Measurements from ENCODE around the gene CCDC78.

Gene CCDC78

DNA sequence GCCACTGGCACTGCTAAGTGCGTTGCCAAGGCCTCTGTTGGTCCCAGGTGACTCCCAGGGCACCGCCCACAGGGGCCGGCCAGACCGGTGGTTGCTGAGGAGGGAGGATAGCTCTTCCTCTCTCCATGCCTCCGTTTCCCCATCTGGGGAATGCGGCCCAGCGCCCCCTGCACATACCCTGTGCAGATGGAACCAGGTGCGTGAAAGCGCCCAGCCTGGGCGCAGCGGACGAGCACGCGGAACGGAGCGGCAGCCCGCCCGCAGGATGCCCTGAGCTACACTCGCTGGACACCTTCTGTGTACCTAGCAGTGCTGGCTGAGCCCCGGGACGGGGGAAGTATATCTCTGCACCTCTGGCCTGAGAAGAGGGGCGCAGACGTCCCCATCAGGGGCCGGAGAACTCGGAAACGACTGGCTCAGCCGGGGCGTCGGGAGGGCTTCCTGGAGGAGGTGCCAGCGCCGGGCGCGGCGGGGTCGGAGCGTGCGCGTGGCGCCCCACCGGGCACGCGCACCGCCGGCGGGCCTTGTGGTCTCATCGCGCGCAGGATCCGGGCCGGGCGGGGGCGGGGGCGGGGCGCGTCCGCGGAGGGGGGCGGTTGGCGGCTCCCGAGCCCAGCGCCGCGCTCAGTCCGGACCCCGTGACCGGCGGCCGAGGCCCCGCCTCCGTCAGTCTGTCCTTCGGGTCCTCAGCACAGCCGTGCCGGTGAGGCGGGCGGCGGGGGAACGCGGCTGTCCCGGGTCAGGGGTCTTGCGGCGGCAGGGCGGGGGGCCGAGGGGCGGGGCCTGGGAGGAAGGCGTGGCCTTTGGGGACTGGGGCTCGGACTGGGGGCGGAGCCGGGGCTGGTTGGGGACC is at the start of gene CCDC78, which contains the start of gene HAGHL:
CCDC78 (minus strand) TSS at position 6 of the 853 bp plus-strand sequence. CDS start 76 bp downstream, outside the sequence.
HAGHL (plus strand) TSS at position 669 of the 853 bp plus-strand sequence. CDS start 404 bp downstream, outside the sequence.
- Histone ChIP-seq H3K4me3 (ENCODE audit: low read length) (peak within 1 kb of the TSS; percentile 73), H3K4me1 (ENCODE audit: control insufficient read depth, low read depth, low read length) (no peaks in the 10 kb centered on the region), H3K27ac (ENCODE audit: low read length) (no peak within 1 kb of the TSS), H3K36me3 (ENCODE audit: control insufficient read depth, low read depth, low read length) (no peaks in the 10 kb centered on the region), H3K9ac (ENCODE audit: low read length) (peak within 1 kb of the TSS; percentile 36), H3K9me3 (ENCODE audit: control insufficient read depth, low read depth, low read length) (no peaks in the 10 kb centered on the region), H3K27me3 (ENCODE audit: control insufficient read depth, insufficient read depth, low read length) (peaks cover 18% of the 10 kb centered on the region)

DNA sequence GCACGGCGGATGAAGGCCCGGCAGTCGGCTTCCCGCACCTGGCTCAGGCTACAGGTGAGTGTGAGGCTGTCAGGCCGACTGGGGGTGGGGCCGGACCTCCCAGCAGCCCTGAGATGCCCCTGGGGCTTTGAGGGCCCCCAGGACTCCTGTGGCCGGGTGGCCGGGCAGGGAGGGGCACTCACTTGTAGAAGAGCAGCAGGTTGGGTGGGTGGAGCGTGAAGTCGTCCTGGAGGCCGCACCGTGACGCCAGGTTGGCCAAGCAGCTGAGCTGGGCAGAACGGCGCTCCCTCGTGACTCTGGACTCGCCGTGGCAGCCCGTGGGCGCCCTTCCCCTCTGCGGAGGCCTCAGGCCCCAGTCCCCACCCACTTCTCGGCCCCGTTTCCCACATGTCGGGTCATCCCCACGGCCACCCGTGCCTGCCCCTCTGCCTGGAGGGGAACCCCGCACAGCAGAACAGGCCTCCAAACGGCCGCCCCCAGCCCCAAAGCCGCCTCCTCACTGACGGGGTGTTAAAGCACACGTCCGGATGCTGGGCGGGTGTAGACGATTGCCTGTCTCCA is 49.1 kb upstream of the CCDC78 start:
- Histone ChIP-seq H3K27me3 (ENCODE audit: control insufficient read depth, insufficient read depth, low read length) (no peaks in the 10 kb centered on the region), H3K4me3 (ENCODE audit: low read length) (no peak overlapping the region), H3K27ac (ENCODE audit: low read length) (no peak overlapping the region), H3K36me3 (ENCODE audit: control insufficient read depth, low read depth, low read length) (no peaks in the 10 kb centered on the region), H3K9me3 (ENCODE audit: control insufficient read depth, low read depth, low read length) (no peaks in the 10 kb centered on the region), H3K4me1 (ENCODE audit: control insufficient read depth, low read depth, low read length) (no peaks in the 10 kb centered on the region), H3K9ac (ENCODE audit: low read length) (no peak overlapping the region)

DNA sequence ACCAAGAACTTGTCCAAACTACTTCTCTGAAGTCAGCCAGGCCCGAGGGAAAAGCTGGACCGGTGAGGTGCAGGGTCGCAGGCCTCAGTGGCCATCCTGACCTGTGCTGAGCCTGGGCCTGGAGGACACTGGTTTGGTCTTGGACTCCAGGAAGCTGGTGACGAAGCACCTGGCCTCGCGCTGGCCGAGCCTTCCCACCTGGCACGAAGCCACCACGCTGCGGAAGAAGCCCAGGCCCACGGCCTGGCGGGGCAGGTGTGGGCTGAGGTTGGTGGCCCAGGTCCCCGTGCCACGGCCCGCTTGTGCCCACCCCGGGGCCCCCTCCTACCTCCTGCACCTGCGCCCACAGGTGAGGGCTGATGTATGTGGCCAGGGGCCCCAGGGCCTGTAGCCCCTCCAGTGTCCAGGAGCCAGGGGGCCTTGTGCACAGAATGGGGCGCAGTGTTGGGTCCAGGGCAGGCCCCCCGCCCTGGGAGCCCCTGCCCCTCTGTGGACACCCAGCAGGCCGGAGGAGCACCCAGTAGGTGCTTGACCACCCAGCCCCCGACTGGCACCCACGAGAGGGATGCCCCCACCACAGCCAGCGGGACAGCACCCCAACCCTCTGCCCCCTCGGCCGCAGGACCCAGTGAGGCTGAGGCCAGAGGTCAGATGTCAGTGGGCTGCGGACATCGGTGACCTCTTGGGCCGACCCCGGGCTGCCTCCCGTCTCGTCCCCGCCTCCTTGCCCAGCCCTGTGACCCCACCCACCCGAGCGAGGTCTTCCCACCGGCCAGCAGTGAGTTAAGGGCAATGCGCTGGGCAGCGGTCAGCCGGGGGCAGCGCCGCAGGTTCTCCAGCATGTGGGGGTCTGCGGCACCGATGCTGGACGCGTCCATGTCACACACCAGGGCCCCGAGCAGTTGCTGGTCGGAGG is 48.1 kb upstream of the CCDC78 start:
- no peak overlapping the region for H3K4me3 ChIP-seq (ENCODE audit: low read length)
- no peaks in the 10 kb centered on the region for H3K9me3 ChIP-seq (ENCODE audit: control insufficient read depth, low read depth, low read length)
- H3K4me1 ChIP-seq (ENCODE audit: control insufficient read depth, low read depth, low read length), result no peaks in the 10 kb centered on the region
- H3K27me3 ChIP-seq (ENCODE audit: control insufficient read depth, insufficient read depth, low read length), result no peaks in the 10 kb centered on the region
- no peaks in the 10 kb centered on the region for H3K36me3 ChIP-seq (ENCODE audit: control insufficient read depth, low read depth, low read length)
- H3K9ac ChIP-seq (ENCODE audit: low read length), result no peak overlapping the region
- no peak overlapping the region for H3K27ac ChIP-seq (ENCODE audit: low read length)

DNA sequence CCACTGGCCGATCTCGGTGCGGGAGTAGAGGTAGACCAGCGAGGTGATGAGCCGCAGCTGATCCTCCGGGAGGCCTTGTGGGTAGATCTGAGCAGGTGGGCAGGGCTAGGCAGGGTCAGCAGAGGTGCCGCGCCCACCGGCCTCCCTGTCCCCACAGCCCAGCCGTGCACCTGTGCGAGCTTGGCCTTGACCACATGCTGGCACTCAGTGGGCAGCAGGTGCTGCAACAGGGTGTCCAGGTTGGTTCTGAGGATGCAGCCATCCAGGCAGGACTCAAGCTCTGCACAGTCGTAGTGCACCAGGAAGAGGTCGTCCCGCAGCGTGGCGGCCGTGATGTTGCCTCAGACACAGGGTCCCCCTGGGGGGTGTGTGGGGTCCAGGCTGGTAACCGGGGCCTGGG is 46.7 kb upstream of the CCDC78 start:
- Histone ChIP-seq H3K9ac (ENCODE audit: low read length) (no peak overlapping the region), H3K27ac (ENCODE audit: low read length) (no peak overlapping the region), H3K27me3 (ENCODE audit: control insufficient read depth, insufficient read depth, low read length) (no peaks in the 10 kb centered on the region), H3K4me1 (ENCODE audit: control insufficient read depth, low read depth, low read length) (no peaks in the 10 kb centered on the region), H3K9me3 (ENCODE audit: control insufficient read depth, low read depth, low read length) (no peaks in the 10 kb centered on the region), H3K36me3 (ENCODE audit: control insufficient read depth, low read depth, low read length) (no peaks in the 10 kb centered on the region), H3K4me3 (ENCODE audit: low read length) (no peak overlapping the region)

DNA sequence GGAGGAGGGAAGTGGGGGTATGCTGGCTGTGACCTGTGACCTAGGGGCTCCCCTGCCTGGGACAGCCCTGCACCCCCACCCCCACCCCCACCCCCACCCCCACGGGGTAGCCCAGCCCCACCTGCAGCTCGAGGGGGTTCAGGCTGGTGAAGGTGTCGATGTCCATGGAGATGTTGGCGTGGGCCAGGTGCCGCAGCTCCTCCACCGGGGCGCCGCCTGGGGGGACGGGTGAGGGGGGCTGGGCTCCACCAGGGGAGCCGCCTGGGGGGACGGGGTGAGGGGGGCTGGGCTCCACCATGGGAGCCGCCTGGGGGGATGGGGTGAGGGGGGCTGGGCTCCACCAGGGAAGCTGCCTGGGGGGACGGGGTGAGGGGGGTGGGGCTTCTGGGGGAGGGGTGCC is 44.2 kb upstream of the CCDC78 start:
- Histone ChIP-seq H3K4me3 (ENCODE audit: low read length) (no peak overlapping the region), H3K27me3 (ENCODE audit: control insufficient read depth, insufficient read depth, low read length) (no peaks in the 10 kb centered on the region), H3K27ac (ENCODE audit: low read length) (no peak overlapping the region), H3K9ac (ENCODE audit: low read length) (no peak overlapping the region), H3K36me3 (ENCODE audit: control insufficient read depth, low read depth, low read length) (no peaks in the 10 kb centered on the region), H3K4me1 (ENCODE audit: control insufficient read depth, low read depth, low read length) (no peaks in the 10 kb centered on the region), H3K9me3 (ENCODE audit: control insufficient read depth, low read depth, low read length) (no peaks in the 10 kb centered on the region)

DNA sequence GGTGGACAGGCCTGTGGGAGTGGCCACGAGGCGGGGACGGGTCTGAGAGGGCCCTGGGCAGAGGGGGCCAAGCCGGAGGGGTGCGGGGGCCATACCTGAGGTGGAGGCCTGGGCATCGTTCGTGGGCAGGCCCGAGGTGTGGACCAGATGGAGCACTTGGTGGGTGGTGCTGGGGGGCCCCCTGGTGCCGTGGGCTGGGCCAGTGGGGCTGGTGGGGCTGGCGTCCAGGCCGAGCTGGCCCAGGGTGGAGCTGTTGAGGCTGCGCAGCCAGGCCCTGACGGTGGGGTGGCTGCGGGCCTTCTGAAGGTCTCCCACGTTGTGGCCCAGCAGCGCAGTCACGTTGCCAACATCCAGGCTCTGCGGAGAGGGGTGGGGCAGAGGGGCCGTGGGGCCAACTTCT is 43.7 kb upstream of the CCDC78 start:
- no peak overlapping the region for H3K9ac ChIP-seq (ENCODE audit: low read length)
- no peak overlapping the region for H3K4me3 ChIP-seq (ENCODE audit: low read length)
- no peaks in the 10 kb centered on the region for H3K27me3 ChIP-seq (ENCODE audit: control insufficient read depth, insufficient read depth, low read length)
- H3K9me3 ChIP-seq (ENCODE audit: control insufficient read depth, low read depth, low read length), result no peaks in the 10 kb centered on the region
- H3K27ac ChIP-seq (ENCODE audit: low read length), result no peak overlapping the region
- no peaks in the 10 kb centered on the region for H3K4me1 ChIP-seq (ENCODE audit: control insufficient read depth, low read depth, low read length)
- H3K36me3 ChIP-seq (ENCODE audit: control insufficient read depth, low read depth, low read length), result no peaks in the 10 kb centered on the region

DNA sequence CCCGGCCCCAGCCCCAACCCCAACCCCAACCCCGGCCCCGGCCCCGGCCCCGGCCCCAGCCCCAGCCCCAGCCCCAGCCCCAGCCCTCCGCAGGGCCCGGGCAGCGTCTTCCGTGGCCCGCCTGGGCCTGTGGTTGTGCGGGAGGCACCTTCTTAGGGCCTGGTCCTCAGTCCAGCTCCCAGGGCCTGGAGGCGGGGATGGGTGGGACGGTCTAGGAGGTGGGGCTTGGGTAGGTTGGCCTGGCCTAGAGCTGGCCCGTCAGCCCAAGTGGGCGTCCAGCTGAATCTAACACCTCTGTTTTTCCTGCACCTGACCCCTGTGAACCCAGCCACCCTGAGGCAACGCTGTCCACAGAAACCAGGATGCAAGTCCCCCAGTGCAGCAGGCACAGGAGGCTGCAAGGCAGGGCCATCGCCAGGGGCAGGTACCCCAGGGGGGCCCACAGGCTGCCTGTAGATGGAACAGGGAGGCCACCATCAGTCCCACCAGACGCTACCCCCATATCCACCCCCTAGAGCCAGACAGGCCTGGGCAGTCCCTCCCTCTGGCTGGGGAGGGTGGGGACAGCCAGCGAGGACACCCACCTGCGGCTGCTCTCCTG is 43.0 kb upstream of the CCDC78 start:
- Histone ChIP-seq H3K9me3 (ENCODE audit: control insufficient read depth, low read depth, low read length) (no peaks in the 10 kb centered on the region), H3K27ac (ENCODE audit: low read length) (no peak overlapping the region), H3K9ac (ENCODE audit: low read length) (no peak overlapping the region), H3K36me3 (ENCODE audit: control insufficient read depth, low read depth, low read length) (no peaks in the 10 kb centered on the region), H3K27me3 (ENCODE audit: control insufficient read depth, insufficient read depth, low read length) (no peaks in the 10 kb centered on the region), H3K4me1 (ENCODE audit: control insufficient read depth, low read depth, low read length) (no peaks in the 10 kb centered on the region), H3K4me3 (ENCODE audit: low read length) (no peak overlapping the region)

DNA sequence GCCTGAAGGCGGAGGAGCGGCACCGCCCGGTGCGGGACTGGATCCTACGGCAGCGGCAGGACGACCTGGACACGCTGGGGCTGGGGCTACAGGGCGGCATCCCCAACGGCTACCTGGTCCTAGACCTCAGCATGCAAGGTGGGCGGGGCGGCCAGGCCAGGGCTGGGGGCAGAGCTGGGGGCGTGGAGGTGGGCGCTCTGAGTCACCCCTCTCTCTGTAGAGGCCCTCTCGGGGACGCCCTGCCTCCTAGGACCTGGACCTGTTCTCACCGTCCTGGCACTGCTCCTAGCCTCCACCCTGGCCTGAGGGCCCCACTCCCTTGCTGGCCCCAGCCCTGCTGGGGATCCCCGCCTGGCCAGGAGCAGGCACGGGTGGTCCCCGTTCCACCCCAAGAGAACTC is 42.2 kb upstream of the CCDC78 start:
- H3K4me1 ChIP-seq (ENCODE audit: control insufficient read depth, low read depth, low read length), result no peaks in the 10 kb centered on the region
- no peaks in the 10 kb centered on the region for H3K9me3 ChIP-seq (ENCODE audit: control insufficient read depth, low read depth, low read length)
- H3K9ac ChIP-seq (ENCODE audit: low read length), result no peak overlapping the region
- no peak overlapping the region for H3K4me3 ChIP-seq (ENCODE audit: low read length)
- H3K27me3 ChIP-seq (ENCODE audit: control insufficient read depth, insufficient read depth, low read length), result no peaks in the 10 kb centered on the region
- no peak overlapping the region for H3K27ac ChIP-seq (ENCODE audit: low read length)
- no peaks in the 10 kb centered on the region for H3K36me3 ChIP-seq (ENCODE audit: control insufficient read depth, low read depth, low read length)

DNA sequence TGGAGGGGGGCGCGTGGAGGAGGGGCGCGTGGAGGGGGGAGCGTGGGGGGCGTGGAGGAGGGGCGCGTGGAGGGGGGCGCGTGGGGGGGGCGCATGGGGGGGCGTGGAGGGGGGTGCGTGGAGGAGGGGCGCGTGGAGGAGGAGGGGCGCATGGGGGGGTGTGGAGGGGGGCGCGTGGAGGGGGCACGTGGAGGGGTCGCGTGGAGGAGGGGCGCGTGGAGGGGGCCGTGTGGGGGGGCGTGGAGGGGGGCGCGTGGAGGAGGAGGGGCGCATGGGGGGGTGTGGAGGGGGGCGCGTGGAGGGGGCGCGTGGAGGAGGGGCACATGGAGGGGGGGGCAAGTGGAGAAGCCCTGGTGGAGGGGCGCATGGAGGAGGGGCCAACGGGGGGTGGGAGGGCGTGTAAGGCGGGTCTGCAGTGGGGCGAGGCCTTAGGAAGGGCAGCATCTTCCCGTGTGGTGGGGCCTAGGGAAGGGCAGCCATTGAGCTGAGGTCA is 41.5 kb upstream of the CCDC78 start:
- Histone ChIP-seq H3K9ac (ENCODE audit: low read length) (no peak overlapping the region), H3K4me1 (ENCODE audit: control insufficient read depth, low read depth, low read length) (no peaks in the 10 kb centered on the region), H3K27me3 (ENCODE audit: control insufficient read depth, insufficient read depth, low read length) (no peaks in the 10 kb centered on the region), H3K9me3 (ENCODE audit: control insufficient read depth, low read depth, low read length) (no peaks in the 10 kb centered on the region), H3K27ac (ENCODE audit: low read length) (no peak overlapping the region), H3K36me3 (ENCODE audit: control insufficient read depth, low read depth, low read length) (no peaks in the 10 kb centered on the region), H3K4me3 (ENCODE audit: low read length) (no peak overlapping the region)

DNA sequence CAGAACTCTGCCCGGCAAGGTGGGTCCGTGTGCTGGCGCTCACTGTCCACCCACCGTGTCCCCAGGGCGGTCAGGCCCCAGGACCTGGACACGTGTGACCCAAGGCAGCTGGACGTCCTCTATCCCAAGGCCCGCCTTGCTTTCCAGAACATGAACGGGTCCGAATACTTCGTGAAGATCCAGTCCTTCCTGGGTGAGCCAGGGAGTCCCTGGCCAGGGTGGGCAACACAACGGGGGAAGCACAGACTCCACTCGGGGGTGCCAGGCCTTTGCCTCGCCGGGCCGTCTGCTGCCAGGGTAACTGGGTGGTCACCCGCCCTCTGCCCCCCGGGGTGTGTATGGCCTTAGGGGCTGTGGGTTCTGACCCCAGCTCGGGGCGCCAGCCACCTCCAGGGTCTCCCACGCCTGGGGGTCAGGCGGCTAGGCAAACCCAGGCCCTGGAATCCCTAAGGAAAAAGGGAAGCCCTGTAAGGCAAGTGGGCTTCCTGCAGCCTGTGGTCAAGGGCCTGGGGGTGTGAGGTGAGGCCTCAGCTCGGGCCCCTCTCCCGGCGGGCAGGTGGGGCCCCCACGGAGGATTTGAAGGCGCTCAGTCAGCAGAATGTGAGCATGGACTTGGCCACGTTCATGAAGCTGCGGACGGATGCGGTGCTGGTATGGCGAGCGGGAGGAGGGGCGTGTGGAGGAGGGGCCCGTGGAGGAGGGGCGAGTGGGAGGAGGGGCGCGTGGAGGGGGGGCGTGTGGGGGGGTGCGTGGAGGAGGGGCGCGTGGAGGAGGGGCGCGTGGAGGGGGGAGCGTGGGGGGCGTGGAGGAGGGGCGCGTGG is 40.8 kb upstream of the CCDC78 start:
- H3K4me3 ChIP-seq (ENCODE audit: low read length), result no peak overlapping the region
- H3K27me3 ChIP-seq (ENCODE audit: control insufficient read depth, insufficient read depth, low read length), result no peaks in the 10 kb centered on the region
- no peak overlapping the region for H3K9ac ChIP-seq (ENCODE audit: low read length)
- no peaks in the 10 kb centered on the region for H3K9me3 ChIP-seq (ENCODE audit: control insufficient read depth, low read depth, low read length)
- no peaks in the 10 kb centered on the region for H3K4me1 ChIP-seq (ENCODE audit: control insufficient read depth, low read depth, low read length)
- no peak overlapping the region for H3K27ac ChIP-seq (ENCODE audit: low read length)
- H3K36me3 ChIP-seq (ENCODE audit: control insufficient read depth, low read depth, low read length), result no peaks in the 10 kb centered on the region
